SK-N-SH (cell line): ENCODE measurements around the gene NR6A1.

Source experiments
- CTCF ChIP-seq: fragments of 200-600 bp; sonication (generic); IDR thresholded peaks from 2 replicates; pipeline ENCODE4 v1.6.1; 2017; ENCODE audit warnings: antibody characterized with exemption, mild to moderate bottlenecking, moderate library complexity
- POLR2AphosphoS5 ChIP-seq: IDR thresholded peaks from 2 replicates; pipeline ENCODE4 v1.6.1; 2012; ENCODE audit warnings: low read depth, low read length
- TF ChIP-seq, protein P1 (sequence below): fragments of 150-350 bp; IDR thresholded peaks from 2 replicates; pipeline ENCODE4 v1.6.1; 2017; ENCODE audit warnings: antibody characterized with exemption, low read length, low read depth, borderline replicate concordance

- TF ChIP-seq CTCF (no peak), POLR2AphosphoS5 (no peak)
- TF ChIP-seq, protein P1, sequence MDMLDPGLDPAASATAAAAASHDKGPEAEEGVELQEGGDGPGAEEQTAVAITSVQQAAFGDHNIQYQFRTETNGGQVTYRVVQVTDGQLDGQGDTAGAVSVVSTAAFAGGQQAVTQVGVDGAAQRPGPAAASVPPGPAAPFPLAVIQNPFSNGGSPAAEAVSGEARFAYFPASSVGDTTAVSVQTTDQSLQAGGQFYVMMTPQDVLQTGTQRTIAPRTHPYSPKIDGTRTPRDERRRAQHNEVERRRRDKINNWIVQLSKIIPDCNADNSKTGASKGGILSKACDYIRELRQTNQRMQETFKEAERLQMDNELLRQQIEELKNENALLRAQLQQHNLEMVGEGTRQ: no peak
Measured at GRCh38 chr9:124757616-124758015, 13.5 kb downstream of the NR6A1 start.
